ENCODE results near the gene CEACAM21. TPM values are rescaled to one million over a fixed set of nuclear protein-coding genes. Genes with fewer than 3 reads are reported as not detected.

The CEACAM21 gene
- total RNA-seq, 2 donors from 2014 or later: 0.44 to 0.51 TPM

DNA sequence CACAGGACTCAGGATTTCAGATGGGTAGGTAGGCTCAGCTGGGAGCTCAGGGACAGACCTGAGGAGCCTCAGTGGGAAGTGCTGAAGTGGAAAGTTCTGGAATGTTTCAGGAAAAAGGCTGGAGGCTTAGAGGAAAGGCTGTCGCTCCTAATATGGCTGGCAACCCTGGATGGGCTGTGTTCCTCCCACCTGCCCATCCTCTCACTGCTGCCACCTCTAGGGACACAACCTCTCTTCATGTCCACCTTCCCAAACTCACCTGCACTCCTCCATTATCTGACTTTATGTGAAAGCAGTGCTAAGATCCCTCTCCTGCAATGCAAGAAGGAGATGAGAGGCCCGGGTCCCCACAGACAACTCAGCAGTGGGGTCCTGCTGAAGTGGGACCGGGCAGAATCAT, 5.8 kb upstream of the CEACAM21 start:
- H3K4me3 Mint-ChIP-seq: no peak overlapping the region
- peaks cover 6% of the 10 kb centered on the region for H3K9me3 Mint-ChIP-seq
- Histone ChIP-seq H3K27ac (ENCODE audit: low read depth, low read length) (no peak overlapping the region), H3K9me3 (ENCODE audit: control insufficient read depth, low read length) (no peaks in the 10 kb centered on the region), H3K4me3 (ENCODE audit: low read length) (no peak overlapping the region), H3K4me1 (ENCODE audit: control insufficient read depth, insufficient read depth, low read length) (no peaks in the 10 kb centered on the region), H3K36me3 (ENCODE audit: control insufficient read depth, insufficient read depth, low read length) (no peaks in the 10 kb centered on the region), H3K27me3 (ENCODE audit: control insufficient read depth, insufficient read depth, low read length, poor library complexity, severe bottlenecking) (peaks cover 87% of the 10 kb centered on the region), H3K9ac (ENCODE audit: extremely low read depth, low read length, poor library complexity, severe bottlenecking) (no peak overlapping the region)
- no peak overlapping the region for H3K27ac Mint-ChIP-seq
- no peaks in the 10 kb centered on the region for H3K36me3 Mint-ChIP-seq (ENCODE audit: low read depth)
- DNase-seq: peak; percentile 63
- peaks cover 73% of the 10 kb centered on the region for H3K27me3 Mint-ChIP-seq (ENCODE audit: insufficient read depth)
- H3K4me1 Mint-ChIP-seq: no peaks in the 10 kb centered on the region
- 62 to 80% methylated on average over 1 to 3 of the region's 3 CpGs for WGBS, 2 experiments (ENCODE audit: insufficient coverage in 1 of 2, insufficient read length in 1 of 2)
- TF ChIP-seq, protein P1, sequence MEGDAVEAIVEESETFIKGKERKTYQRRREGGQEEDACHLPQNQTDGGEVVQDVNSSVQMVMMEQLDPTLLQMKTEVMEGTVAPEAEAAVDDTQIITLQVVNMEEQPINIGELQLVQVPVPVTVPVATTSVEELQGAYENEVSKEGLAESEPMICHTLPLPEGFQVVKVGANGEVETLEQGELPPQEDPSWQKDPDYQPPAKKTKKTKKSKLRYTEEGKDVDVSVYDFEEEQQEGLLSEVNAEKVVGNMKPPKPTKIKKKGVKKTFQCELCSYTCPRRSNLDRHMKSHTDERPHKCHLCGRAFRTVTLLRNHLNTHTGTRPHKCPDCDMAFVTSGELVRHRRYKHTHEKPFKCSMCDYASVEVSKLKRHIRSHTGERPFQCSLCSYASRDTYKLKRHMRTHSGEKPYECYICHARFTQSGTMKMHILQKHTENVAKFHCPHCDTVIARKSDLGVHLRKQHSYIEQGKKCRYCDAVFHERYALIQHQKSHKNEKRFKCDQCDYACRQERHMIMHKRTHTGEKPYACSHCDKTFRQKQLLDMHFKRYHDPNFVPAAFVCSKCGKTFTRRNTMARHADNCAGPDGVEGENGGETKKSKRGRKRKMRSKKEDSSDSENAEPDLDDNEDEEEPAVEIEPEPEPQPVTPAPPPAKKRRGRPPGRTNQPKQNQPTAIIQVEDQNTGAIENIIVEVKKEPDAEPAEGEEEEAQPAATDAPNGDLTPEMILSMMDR (conservative IDR thresholded peaks at IDR 0.05): no peak

DNA sequence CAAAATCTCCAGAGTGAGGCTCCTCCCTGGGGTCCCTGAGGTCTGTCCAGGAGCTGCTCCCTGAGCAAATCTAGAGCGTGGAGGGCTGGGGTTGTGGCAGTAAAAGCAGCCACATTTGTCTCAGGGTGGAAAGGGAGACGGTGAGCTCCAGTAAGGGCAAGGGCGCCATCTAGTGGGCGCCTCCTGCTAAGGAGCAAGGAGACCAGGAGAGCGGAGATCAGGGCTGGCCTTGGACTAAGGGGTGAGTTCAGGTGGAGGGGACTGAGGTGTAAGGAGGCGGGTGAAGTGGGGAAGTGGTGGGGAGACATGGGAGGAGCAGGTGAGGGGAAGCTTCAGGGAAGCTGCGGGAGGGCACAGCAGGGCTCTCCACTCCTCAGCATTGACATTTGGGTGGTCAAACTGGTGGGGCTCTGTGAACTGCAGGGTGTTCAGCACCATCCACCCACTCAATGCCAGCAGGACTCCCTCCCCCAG, 5.3 kb upstream of the CEACAM21 start:
- Mint-ChIP-seq H3K9me3 (peaks cover 10% of the 10 kb centered on the region), H3K27me3 (ENCODE audit: insufficient read depth) (peaks cover 68% of the 10 kb centered on the region), H3K4me1 (no peaks in the 10 kb centered on the region), H3K27ac (no peak overlapping the region), H3K36me3 (ENCODE audit: low read depth) (no peaks in the 10 kb centered on the region), H3K4me3 (no peak overlapping the region)
- Histone ChIP-seq H3K27ac (ENCODE audit: low read depth, low read length) (no peak overlapping the region), H3K9ac (ENCODE audit: extremely low read depth, low read length, poor library complexity, severe bottlenecking) (no peak overlapping the region), H3K9me3 (ENCODE audit: control insufficient read depth, low read length) (no peaks in the 10 kb centered on the region), H3K27me3 (ENCODE audit: control insufficient read depth, insufficient read depth, low read length, poor library complexity, severe bottlenecking) (peaks cover 82% of the 10 kb centered on the region), H3K36me3 (ENCODE audit: control insufficient read depth, insufficient read depth, low read length) (no peaks in the 10 kb centered on the region), H3K4me1 (ENCODE audit: control insufficient read depth, insufficient read depth, low read length) (no peaks in the 10 kb centered on the region), H3K4me3 (ENCODE audit: low read length) (no peak overlapping the region)
- peak; percentile 94 for DNase-seq
- WGBS, 2 experiments (ENCODE audit: insufficient coverage in 1 of 2, insufficient read length in 1 of 2): 3 to 11% methylated on average over 3 to 7 of the region's 7 CpGs
- TF ChIP-seq, protein P1 (conservative IDR thresholded peaks at IDR 0.05): peak; percentile 89

DNA sequence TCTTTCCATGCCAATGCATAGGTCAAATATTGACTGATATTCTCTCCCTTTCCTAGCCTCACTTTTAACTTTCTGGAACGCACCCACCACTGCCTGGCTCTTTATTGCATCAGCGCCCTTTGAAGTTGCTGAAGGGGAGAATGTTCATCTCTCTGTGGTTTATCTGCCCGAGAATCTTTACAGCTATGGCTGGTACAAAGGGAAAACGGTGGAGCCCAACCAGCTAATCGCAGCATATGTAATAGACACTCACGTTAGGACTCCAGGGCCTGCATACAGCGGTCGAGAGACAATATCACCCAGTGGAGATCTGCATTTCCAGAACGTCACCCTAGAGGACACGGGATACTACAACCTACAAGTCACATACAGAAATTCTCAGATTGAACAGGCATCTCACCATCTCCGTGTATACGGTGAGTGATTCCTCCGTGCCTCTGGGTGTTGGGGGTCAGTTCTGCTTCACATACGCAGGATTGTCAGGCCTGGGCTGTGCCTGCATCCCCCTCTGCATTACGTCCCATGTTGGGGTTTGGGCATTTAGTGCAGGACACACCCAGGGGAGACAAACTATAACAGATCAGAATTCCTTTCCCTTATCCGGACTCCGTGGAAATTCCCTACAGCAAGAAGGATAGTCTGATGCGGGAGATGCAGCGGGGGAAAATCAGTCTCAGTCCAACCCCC, 1.3 kb downstream of the CEACAM21 start:
- H3K9ac ChIP-seq (ENCODE audit: extremely low read depth, low read length, poor library complexity, severe bottlenecking): no peak overlapping the region
- H3K36me3 ChIP-seq (ENCODE audit: control insufficient read depth, insufficient read depth, low read length): no peaks in the 10 kb centered on the region
- Mint-ChIP-seq H3K36me3 (ENCODE audit: low read depth) (no peaks in the 10 kb centered on the region), H3K4me3 (no peak overlapping the region), H3K27me3 (ENCODE audit: insufficient read depth) (peaks cover 10% of the 10 kb centered on the region), H3K27ac (no peak overlapping the region), H3K9me3 (peaks cover 72% of the 10 kb centered on the region), H3K4me1 (no peaks in the 10 kb centered on the region)
- no peak overlapping the region for H3K27ac ChIP-seq (ENCODE audit: low read depth, low read length)
- DNase-seq: no peak
- H3K9me3 ChIP-seq (ENCODE audit: control insufficient read depth, low read length): peaks cover 24% of the 10 kb centered on the region
- H3K27me3 ChIP-seq (ENCODE audit: control insufficient read depth, insufficient read depth, low read length, poor library complexity, severe bottlenecking): peaks cover 24% of the 10 kb centered on the region
- H3K4me1 ChIP-seq (ENCODE audit: control insufficient read depth, insufficient read depth, low read length): no peaks in the 10 kb centered on the region
- TF ChIP-seq, protein P1 (conservative IDR thresholded peaks at IDR 0.05): no peak
- H3K4me3 ChIP-seq (ENCODE audit: low read length): no peak overlapping the region
- 69 to 77% methylated on average over 11 to 19 of the region's 19 CpGs for WGBS, 2 experiments (ENCODE audit: insufficient coverage in 1 of 2, insufficient read length in 1 of 2)
